T-helper 2 cell (primary cell): Measurements from ENCODE around the gene MMRN2.
"Not testable (repeated sequence)": the region's sequence is repeated elsewhere in the genome, so short reads cannot be mapped to it uniquely, and the experiment has no call there.

Source experiments
- DNase-seq, 5 experiments: peaks; one replicate each; pipeline versions ENCODE4 v3.0.0 to v3.0.0-alpha.2; 2012 to 2022

The MMRN2 gene

GRCh38 chr10:86956848-86957448, 467 bp downstream of the MMRN2 start:
- DNase-seq = no peak

GRCh38 chr10:86956195-86956847, 1.1 kb downstream of the MMRN2 start:
- no peak for DNase-seq

GRCh38 chr10:86955501-86956194, 1.8 kb downstream of the MMRN2 start:
- DNase-seq = no peak

- DNase-seq = no peak
Observed at GRCh38 chr10:86954681-86955500, 2.5 kb downstream of the MMRN2 start.

- DNase-seq = no peak
Observed at GRCh38 chr10:86953747-86954680, 3.4 kb downstream of the MMRN2 start.

- not testable (repeated sequence) for DNase-seq
Observed at GRCh38 chr10:86952697-86953096, 4.7 kb downstream of the MMRN2 start.

GRCh38 chr10:86952106-86952505, 5.3 kb downstream of the MMRN2 start:
- no peak for DNase-seq

- DNase-seq = no peak
Observed at GRCh38 chr10:86951184-86951761, 6.1 kb downstream of the MMRN2 start.

- peak in 1 of 5 experiments; percentile 44 for DNase-seq
Observed at GRCh38 chr10:86950349-86950748, 7.1 kb downstream of the MMRN2 start.

GRCh38 chr10:86947806-86948205, 9.6 kb downstream of the MMRN2 start:
- not testable (repeated sequence) for DNase-seq

- no peak for DNase-seq
Observed at GRCh38 chr10:86946213-86947155, 10.9 kb downstream of the MMRN2 start.

- DNase-seq = no peak
Observed at GRCh38 chr10:86945361-86946212, 11.8 kb downstream of the MMRN2 start.

GRCh38 chr10:86944907-86945306, 12.5 kb downstream of the MMRN2 start:
- DNase-seq = no peak

GRCh38 chr10:86944471-86944870, 12.9 kb downstream of the MMRN2 start:
- DNase-seq = peak in 1 of 5 experiments; percentile 14

- no peak for DNase-seq
Observed at GRCh38 chr10:86944031-86944419, 13.4 kb downstream of the MMRN2 start.

GRCh38 chr10:86943316-86944030, 13.9 kb downstream of the MMRN2 start:
- DNase-seq = no peak

GRCh38 chr10:86942441-86943315, 14.7 kb downstream of the MMRN2 start:
- no peak for DNase-seq

GRCh38 chr10:86941991-86942421, 15.4 kb downstream of the MMRN2 start:
- no peak for DNase-seq
